Fibroblast of gingiva (primary cell): ENCODE results near the gene CASR.

Experiments used
- DNase-seq: peaks from one replicate; pipeline ENCODE4 v3.0.0-alpha.2; 2011; ENCODE audit warnings: low read depth

The CASR gene

DNA sequence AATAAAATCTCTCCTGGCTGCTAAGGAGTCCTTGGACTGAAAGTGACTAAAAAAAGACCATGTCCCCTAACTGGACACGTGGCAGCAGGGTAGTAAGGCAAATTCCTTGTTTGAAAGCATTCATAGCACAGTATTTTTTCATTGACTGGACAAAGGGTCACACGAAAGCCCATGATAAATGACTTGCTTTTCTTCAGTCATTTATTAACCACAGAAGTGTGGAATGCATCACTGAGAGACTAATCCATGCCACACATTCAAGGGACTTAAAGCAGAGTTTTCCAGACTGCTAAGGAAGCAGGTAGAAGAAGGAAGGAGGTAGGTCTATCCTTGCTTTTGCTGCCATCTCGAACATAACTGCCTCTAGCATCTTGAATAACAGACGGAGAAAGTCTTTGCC lies 31.2 kb downstream of the CASR start:
- DNase-seq: no peak

DNA sequence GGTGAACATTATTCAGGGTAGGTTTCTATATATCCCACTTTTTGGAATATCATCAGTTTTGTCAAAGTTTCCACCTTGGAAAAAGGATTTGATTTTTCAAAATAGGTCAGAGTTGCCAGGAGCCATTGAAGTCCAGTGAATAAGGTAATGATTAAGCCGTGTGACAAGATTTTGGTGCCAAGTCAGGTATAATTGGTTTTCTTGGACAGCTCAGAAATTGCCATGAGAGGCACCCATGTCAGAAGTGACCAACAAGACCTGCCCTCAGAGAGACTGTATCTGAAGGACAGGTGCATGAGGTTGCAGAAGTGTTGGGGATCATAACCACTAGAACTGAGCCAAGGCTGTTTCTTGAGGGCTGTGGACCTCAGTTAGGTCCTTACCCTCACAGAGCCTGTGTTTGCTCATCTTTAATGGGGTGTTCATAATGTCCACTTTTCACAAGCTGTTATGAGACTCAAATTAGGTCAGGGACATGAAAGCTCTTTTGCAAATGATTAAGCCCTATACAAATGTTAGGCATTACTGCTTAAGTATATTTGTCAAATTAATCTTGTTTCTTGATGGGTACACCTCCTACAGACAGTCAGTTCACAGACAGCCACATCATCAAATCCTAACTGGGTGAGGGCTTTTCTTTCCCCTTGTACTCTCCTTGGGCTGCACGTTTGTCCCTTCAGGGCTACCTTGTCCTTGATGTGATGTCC lies 32.3 kb downstream of the CASR start:
- no peak for DNase-seq

DNA sequence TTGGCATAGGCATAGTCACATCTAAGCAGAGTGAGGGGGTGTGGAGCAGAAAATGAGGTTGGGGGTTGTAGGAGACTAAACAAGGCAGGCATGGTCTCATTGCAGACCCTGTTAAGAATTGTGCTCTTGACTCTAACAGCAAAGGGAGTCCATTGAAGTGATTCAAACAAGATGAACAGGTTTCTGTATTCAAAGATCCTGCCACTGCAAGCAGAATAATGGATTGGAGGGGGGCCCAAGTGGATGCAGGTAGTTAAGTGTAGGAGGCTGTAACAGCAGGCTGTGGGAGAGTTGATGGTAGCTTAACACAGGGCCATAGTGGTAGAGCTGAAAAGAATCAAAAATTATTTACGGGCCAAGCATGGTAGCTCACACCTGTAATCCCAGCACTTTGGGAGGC lies 34.4 kb downstream of the CASR start:
- DNase-seq: no peak

DNA sequence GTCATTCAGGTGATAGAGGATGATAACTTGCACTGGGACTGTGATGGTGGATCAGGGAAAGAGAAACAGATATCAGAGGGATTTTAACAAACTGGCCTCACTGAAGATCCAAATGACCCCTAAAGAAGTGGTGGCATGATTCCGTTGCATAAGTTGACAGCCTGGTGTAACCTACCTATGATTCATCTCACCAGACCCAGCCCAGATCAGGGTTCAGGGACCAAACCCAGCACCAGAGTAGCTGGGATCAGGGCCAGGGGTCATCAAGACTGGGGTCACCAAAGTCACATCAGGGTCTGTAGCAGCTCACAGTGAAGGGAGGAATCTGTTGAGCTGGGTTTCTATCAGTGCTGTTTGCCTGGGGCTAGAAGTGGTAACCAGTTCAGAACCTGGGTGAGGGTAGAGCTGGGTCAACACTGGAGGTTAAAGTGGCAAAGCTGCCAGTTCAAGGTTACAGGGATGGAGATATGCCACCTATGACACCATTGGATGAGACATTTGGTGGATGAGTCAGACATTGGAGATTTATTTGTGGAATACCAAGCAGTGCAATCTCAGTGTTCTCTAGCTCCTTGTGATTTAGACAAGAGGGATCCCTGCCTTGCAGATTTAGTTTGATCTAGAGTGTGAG lies 35.9 kb downstream of the CASR start:
- no peak for DNase-seq

DNA sequence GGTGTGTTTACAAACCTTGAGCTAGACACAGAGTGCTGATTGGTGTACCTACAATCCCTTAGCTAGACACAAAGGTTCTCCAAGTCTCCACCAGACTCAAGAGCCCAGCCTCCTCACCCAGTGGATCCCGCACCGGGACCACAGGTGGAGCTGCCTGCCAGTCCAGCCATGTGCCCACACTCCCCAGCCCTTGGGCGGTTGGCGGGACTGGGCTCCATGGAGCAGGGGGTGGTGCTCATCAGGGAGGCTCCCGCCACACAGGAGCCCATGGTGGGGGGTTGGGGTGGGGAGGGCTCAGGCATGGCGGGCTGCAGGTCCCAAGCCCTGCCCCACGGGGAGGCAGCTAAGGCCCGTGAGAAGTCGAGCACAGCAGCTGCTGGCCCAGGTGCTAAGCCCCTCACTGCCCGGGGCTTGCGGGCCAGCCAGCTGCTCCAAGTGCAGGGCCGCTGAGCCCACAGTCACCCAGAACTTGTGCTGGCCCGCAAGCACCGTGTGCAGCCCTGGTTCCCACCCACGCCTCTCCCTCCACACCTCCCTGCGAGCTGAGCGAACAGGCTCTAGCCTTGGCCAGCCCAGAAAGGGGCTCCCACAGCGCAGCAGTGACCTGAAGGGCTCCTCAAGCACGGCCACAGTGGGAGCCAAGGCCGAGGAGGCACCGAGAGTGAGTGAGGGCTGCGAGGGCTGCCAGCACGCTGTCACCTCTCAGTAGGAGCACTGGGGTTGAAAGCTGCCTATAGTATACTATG lies 43.7 kb downstream of the CASR start:
- no peak for DNase-seq

DNA sequence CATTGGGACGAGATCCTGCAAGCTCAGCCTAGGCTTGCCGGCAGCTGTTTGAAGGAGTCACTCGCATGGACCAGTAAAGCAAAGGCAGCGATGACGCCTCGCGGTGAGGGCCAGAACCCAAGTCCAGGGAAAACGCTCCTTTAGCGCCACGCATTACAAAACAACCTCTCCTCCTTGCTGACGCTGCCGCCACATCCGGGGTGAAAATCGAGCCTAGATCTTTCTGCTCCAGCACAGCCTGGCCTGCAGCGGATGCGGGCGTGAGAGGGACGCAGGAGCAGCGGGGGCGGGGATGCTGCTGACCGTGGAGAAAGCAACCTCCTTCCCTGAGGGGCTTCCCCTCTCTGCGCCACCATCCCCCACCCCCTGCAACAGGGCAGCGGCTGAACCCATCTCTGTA lies 46.7 kb downstream of the CASR start:
- no peak for DNase-seq

DNA sequence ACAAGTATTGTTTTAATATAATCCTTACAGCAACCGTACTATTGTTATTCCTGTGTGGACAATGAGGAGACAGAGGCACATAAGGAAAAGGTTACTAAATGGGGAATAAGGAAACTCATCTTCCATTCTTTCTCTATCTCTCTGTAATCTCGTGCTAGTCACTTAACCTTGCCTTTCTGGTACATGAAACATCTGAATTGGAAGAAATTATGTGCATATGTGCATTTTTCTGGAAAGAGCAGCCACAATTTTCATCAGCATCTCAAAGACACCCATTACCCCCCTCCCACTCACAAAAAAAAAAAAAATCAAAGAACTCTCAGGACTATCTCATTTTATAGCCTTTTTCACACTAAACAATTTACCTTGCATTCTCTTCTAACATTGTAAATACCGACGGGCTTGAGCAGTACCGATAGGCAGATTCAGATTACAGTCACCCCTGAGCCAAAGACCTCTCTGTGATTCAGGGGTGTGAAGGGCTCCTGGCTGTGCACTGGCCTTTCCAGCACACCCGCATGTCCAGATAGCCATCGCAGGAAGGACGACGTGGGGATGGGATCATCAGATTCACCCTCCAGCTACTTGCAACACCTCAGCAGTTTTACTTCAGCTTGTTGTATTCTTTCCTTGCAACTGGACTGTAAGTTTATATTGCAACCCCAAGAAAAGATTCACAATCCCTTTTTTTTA lies 48.1 kb downstream of the CASR start:
- no peak for DNase-seq

DNA sequence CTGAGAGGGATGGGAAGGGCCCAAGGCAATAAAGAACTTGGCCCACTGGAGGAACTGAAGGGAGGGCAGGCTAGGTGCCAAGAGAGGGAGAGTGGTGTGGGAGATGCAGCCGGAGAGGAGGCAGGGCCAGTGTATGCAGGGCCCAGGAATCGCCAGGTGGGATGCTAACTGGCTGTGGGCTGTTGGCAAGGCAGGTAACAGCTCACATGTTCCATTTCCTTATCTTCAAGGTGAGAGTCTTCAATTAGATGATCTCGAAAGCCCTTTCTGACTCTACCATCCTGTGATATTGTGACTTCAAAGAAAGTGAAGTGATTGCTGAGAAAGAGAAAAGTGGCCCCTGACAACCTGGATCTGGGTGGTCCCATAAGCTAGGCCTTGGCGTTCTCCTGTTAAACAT lies 49.0 kb downstream of the CASR start:
- DNase-seq: no peak

DNA sequence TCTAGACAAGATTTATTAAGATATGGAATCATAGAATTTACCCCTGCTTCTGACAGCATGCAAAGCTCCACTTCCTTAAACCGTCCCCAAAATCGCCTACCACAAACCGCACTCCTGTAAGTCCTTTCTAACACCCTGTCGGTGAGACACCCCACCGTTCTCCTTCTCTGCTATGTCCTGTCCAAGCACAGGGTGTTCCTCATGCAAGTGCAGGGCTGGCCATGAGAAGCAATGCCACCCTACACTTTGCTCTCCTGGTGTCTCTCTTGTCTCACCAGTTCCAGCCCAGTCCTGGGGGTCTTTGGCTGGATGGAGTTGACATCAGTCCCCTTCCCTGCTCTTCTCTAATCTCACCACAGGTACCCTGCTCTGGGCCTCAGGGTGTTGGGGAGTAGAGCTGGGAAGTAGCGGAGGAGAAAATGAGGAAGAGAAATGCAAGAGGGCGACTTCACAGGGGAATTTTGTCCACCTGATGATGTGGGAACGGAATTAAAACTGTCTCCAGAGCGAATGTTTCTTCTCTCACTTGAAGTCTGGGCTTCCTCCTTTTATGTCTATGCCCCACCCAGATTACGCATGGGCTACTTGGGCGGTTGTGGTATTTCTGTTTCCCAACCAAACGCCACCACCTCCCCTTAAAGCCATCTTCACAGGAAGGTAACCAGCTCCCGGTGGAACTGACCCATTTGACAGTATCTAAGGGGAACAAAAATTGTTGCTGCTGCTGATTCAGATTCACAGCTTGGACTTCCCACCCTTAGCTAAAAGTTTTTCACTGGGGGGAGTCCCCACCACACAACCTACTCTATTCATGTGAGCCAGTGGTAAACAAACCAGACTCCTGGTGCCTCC lies 49.9 kb downstream of the CASR start:
- no peak for DNase-seq

DNA sequence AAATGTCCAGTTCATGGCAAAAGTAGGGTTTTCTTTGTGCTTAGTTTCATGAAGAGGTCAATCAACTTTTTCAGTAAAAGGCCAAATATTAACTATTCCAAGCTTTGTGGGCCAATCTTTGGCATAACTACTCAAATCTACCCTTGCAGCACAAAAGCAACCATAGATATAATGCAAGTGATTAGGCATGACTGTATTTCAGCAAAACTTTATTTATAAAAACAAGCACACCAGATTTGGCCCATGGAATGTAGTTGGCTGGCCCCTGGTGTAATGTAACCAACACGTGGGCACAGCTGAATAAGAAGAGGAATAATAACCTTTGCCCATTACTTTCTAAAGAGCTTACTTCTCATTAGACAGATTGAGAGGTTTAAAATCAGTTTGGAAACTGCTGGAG lies 50.6 kb downstream of the CASR start:
- no peak for DNase-seq

DNA sequence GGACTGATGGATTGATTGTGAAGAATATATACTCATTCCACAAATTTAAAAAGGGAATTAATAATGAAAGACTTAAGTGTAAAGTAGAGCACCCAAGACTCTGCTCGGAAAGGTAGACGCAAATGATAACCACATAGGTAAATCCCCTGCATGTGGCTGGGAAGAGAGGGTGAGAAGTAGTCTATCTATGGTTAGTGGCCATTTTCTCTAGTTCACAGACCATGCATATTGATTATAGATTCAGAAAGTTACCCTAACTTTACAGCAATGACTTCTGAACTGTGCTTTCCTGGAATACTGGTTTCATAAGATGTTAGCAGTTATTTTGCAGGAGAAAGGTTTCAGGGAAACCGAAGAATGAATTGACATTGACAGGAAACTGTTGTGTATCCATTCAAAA lies 51.7 kb downstream of the CASR start:
- DNase-seq: no peak

DNA sequence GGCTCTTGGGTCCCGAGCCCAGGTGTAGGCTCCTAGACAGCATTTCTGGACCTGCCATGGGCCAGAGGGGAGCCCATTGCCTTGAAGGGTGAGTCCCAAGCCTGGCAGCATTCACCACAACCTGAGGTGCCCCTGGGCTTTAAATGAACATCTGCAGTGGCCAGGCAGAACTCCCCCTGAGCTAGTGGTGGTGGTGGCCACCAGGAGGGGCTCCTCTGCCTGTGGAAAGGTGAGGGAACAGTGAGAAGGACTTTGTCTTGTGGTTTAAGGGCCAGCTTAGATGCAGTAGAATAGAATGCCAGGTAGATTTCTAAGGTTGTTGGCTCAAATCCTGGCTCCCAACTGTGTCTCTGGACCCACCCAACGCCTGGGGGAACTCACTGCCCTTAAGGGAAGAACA lies 55.6 kb downstream of the CASR start:
- DNase-seq: no peak

DNA sequence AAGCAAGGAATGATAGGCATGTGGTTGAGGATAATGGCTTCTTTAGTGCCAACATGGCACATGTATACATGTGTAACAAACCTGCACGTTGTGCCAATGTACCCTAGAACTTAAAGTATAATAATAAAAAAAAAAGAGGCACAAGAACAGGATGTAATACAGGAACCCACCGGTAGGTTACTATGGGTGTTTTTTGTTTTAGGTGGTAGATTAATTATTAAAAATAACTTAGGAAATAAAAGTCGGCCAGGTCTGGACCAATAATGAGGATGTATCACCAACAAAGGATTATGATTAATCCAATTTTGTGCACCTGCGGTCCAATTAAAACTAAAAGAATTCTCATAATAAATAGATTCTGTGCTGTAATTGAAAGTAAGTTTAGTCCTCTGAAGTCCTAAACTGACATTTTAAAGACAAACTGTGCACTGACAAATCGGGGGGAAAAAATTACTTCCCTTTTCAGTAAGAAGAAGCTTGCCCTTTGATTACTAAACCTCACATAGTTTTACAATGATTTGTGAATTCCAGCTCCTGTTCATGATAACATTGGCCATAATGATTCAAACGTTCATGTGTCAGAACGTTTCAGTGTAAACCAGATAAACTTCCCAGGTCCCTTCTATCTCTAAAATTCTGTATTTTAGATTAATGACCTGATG lies 62.2 kb downstream of the CASR start:
- DNase-seq: no peak

DNA sequence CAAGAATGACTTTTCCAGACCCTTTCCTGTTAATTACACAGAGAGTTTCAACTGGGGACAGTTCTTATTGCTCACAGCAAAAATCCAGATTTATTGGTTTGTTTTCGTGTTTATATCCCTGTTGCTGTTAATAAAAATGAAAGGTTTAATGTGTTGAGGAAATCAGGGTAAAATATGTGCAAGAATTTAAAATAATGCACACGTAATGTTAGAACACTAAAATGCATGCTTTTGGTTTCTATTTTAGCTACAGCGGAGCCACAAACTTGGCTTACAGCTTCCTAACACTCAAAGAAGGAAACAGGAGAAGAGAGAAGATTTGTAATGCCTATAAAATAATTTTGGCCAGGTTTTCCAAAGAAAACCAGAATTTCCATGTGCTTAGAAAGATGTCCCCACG lies 62.7 kb downstream of the CASR start:
- DNase-seq: peak; percentile 6

DNA sequence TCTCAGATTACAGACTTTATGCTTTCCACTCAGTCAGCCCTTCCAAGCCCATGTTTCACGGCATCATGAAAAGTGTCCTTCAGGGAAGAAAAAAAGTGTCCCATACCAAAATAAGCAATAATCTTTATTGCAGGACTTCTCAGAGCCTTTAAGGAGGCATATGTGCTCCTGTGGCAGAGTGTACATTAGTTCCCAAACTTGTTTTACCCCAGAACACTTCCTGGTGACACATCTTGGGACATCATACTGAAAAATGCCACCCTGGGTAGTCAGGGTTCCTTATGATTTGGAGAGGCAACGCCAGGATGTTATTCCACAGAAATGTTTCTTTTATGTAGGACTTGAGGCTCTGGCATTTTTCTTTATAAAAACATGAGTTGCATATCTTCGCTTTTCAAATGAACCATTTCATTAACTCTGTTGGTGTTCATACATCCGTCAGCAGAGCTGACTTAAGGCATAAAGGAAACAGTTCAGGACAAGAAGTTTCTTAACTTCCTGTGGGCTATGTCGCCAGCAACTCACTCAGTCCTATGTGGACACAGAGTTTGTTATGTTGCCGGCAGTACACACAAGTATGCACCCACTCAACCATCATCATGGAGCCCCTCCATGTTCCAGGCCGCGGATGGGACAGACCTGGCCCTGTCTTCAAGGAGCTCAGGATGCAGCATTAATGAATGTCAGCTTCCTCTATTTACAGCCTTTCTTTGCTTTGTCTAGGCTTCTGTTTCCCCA lies 63.8 kb downstream of the CASR start:
- peak; percentile 5 for DNase-seq

DNA sequence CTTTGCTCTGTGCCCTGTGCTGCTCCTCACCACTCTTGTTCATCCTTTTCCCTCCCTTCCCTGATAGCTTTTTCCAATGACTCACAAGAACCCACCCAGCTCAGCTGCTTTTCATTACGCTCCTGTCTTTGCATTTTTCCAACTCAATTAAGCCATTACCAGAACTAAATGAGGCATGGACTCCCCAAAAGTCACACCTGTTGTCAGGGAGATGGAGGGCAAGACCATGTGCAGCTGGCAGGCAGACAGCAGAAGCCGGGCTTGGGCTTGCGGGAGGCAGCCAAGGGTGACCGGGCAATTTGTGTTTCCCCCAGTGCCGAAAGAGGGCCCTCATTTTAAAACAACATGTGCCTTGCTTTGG lies 64.3 kb downstream of the CASR start:
- DNase-seq: no peak

DNA sequence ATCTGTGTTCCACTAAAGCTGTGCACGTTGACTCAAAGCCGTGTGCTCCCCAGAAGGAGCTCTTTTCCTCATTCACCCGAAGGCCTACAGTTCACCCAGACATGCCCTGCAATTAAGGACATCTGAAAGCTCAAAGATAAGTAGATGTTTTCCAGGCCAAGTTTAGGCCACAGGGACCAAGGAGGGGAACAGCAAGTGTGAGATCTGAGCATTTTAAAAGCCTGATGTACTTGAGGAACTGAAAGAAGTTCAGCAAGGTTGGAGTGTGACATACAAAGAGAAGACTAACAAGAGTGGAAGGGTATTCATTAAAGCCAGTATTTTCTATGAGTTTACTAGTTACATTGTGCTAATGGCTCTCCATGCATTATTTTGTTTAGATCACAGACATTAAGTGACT lies 68.0 kb downstream of the CASR start:
- DNase-seq: no peak

DNA sequence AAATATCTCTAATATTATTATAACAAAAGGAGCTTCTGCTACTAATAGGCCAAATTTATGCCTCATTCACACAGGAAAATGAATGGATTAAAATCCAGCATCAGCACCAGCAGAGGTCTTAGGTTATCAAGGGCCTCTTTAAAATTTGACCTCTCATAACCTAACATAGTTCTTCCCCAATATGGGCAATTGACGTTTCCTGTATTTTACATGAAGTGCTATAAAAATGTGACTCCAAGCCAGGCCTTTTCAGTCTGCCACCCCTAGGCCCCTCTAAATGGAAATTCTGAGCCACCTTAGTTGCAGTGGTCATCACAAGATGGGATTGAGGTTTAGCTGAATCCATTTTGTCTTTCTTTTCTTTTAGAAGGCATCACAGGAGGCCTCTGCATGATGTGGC lies 70.1 kb downstream of the CASR start:
- no peak for DNase-seq

DNA sequence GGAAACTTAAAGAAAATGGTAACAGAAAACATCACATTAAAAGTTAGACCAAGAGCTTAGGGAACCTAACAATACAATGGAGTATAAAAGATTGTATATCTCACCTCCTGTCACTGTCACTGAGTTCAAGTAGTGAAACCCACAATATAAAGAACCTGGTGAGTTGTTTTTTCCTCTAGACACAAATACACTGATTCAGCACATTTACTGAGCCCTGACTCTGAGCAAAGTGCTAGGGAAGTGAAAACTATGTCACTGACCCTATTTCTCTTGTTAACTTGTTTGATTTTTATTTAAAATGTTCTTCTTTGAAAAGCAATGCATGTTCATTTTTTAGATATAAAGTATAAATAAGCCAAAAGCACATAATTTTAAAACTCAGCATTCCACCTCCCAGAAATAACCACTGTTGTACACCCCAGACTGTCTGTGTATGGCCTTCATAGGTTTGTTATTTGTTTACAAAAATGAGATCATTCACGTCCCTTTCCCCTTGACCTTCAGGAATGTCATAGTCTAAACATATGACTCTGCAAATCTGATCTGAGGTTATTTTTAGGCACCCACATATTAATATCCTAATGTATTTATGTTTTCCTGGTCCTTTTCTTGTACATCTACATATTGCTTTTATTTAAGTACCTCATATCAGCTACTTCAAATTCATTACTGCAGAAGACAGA lies 72.4 kb downstream of the CASR start:
- no peak for DNase-seq
